GM18861 (cell line): ENCODE data around the gene EME2.

Experiments
- ATAC-seq: cut with Tn5 transposase; IDR thresholded peaks from one replicate; pipeline ENCODE4 v1.9.1; 2021; ENCODE audit not compliant: unreplicated experiment

Gene EME2

GRCh38 chr16:1745181-1745899 is 27.3 kb upstream of the EME2 start:
- ATAC-seq: no peak

GRCh38 chr16:1745900-1746692 is 26.5 kb upstream of the EME2 start:
- ATAC-seq: no peak

GRCh38 chr16:1746693-1747195 is 25.9 kb upstream of the EME2 start:
- no peak for ATAC-seq

GRCh38 chr16:1747934-1748333 is 24.7 kb upstream of the EME2 start:
- no peak for ATAC-seq

- no peak for ATAC-seq
Observed at GRCh38 chr16:1749152-1750117, 23.2 kb upstream of the EME2 start.

GRCh38 chr16:1751946-1752345 is 20.7 kb upstream of the EME2 start:
- ATAC-seq: no peak

- no peak for ATAC-seq
Observed at GRCh38 chr16:1752853-1753252, 19.8 kb upstream of the EME2 start.

GRCh38 chr16:1754204-1754603 is 18.4 kb upstream of the EME2 start:
- ATAC-seq: no peak

GRCh38 chr16:1757714-1758461 is 14.7 kb upstream of the EME2 start:
- ATAC-seq: no peak

- ATAC-seq: no peak
Observed at GRCh38 chr16:1758923-1759322, 13.7 kb upstream of the EME2 start.

GRCh38 chr16:1759511-1759910 is 13.1 kb upstream of the EME2 start:
- ATAC-seq: no peak

- ATAC-seq: no peak
Observed at GRCh38 chr16:1760911-1761310, 11.7 kb upstream of the EME2 start.

GRCh38 chr16:1761751-1762150 is 10.9 kb upstream of the EME2 start:
- ATAC-seq: no peak

- no peak for ATAC-seq
Observed at GRCh38 chr16:1762196-1762878, 10.3 kb upstream of the EME2 start.

GRCh38 chr16:1762879-1763520 is 9.6 kb upstream of the EME2 start:
- no peak for ATAC-seq

- ATAC-seq: no peak
Observed at GRCh38 chr16:1763521-1764511, 8.8 kb upstream of the EME2 start.

GRCh38 chr16:1764971-1765370 is 7.6 kb upstream of the EME2 start:
- no peak for ATAC-seq

- ATAC-seq: no peak
Observed at GRCh38 chr16:1765826-1766225, 6.8 kb upstream of the EME2 start.
